ENCODE results near the gene ZNF366. TPM values are rescaled to one million over a fixed set of nuclear protein-coding genes. Genes with fewer than 3 reads are reported as not detected.

Gene ZNF366
- total and polyA plus RNA-seq, 8 donors, result 0.26 to 1.0 (median 0.52) TPM

DNA sequence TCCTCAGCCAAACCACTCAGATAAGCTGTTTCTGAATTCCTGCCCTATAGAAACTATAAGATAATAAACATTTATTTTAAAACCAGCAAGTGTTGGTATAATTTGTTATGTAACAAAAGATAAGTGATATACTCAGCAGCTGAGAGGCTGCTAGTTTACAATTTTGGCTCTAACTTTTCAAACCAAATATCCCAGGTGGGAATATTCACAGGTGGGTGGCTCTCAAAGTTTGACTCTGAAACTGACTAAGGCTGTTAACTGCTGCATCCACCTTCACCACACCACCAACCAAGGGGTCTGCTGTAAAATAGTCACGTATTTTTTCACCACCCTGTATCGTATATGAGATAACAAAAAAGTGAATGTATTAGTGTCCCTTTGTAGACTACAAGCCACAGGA is 9.7 kb upstream of the ZNF366 start:
- intact Hi-C loops (cut with DNase I), result no loop called here
- TF ChIP-seq, protein P1, sequence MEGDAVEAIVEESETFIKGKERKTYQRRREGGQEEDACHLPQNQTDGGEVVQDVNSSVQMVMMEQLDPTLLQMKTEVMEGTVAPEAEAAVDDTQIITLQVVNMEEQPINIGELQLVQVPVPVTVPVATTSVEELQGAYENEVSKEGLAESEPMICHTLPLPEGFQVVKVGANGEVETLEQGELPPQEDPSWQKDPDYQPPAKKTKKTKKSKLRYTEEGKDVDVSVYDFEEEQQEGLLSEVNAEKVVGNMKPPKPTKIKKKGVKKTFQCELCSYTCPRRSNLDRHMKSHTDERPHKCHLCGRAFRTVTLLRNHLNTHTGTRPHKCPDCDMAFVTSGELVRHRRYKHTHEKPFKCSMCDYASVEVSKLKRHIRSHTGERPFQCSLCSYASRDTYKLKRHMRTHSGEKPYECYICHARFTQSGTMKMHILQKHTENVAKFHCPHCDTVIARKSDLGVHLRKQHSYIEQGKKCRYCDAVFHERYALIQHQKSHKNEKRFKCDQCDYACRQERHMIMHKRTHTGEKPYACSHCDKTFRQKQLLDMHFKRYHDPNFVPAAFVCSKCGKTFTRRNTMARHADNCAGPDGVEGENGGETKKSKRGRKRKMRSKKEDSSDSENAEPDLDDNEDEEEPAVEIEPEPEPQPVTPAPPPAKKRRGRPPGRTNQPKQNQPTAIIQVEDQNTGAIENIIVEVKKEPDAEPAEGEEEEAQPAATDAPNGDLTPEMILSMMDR (IDR thresholded peaks at IDR 0.05), result no peak
- H3K36me3 ChIP-seq, result no peaks in the 10 kb centered on the region
- H3K27ac ChIP-seq, result peak overlapping the region in 1 of 4 donors; percentile 6
- no peak overlapping the region for H3K4me3 ChIP-seq
- 31 to 38% methylated on average over 2 of the region's 2 CpGs for WGBS, 2 donors
- H3K9me3 ChIP-seq, result no peaks in the 10 kb centered on the region
- no peaks in the 10 kb centered on the region for H3K27me3 ChIP-seq
- ATAC-seq, result peak; percentile 76 to 87 (median 82)
- no peak for FAIRE-seq
- peak in 1 of 6 donors; percentile 42 for DNase-seq
- peaks cover 0 to 15% (median 12%) of the 10 kb centered on the region in 3 donors for H3K4me1 ChIP-seq

DNA sequence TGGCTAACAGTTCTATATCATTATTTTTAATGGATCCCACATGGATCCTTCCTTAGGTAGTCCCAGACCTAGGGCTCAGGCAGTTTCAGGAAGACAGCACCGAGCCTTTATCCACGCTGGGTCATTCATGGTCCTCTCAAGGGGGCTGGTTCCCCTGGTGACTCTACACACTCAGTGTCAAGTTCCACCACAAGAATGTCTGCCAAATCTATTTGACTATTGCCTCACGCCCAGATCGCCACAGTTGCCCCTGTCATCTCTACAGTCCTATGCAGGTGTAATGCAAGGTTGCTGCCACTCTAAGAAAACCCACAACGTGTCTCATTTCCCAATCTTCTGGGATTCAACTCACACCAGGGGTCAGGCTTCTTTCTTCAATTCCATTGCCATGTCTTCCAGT is 8.0 kb upstream of the ZNF366 start:
- TF ChIP-seq, protein P1 (IDR thresholded peaks at IDR 0.05), result no peak
- peaks cover 0 to 15% (median 12%) of the 10 kb centered on the region in 3 donors for H3K4me1 ChIP-seq
- no peaks in the 10 kb centered on the region for H3K27me3 ChIP-seq
- WGBS, 2 donors, result 92 to 94% methylated on average over 5 of the region's 5 CpGs
- ATAC-seq (no peak), FAIRE-seq (no peak), DNase-seq (no peak)
- H3K36me3 ChIP-seq, result no peaks in the 10 kb centered on the region
- no peak overlapping the region for H3K27ac ChIP-seq
- H3K9me3 ChIP-seq, result no peaks in the 10 kb centered on the region
- intact Hi-C loops (cut with DNase I), result no loop called here
- no peak overlapping the region for H3K4me3 ChIP-seq

DNA sequence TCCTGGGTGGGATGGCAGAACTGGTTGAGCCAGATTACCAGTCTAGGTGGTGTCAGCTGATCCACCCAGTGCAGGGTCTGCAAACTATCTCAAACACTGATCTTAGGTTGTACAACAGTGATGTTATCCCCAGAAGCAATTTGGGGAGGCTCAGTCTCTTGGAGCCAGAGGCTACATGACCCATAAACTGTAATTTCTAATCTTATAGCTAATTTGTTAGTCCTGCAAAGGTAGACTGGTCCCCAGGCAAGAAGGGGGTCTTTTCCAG is 5.3 kb upstream of the ZNF366 start:
- DNase-seq (no peak), FAIRE-seq (no peak), ATAC-seq (no peak)
- Histone ChIP-seq H3K4me1 (peaks cover 0 to 4% (median 2%) of the 10 kb centered on the region in 3 donors), H3K36me3 (no peaks in the 10 kb centered on the region), H3K4me3 (no peak overlapping the region), H3K27me3 (no peaks in the 10 kb centered on the region), H3K27ac (no peak overlapping the region), H3K9me3 (no peaks in the 10 kb centered on the region)
- TF ChIP-seq, protein P1 (IDR thresholded peaks at IDR 0.05), result no peak
- intact Hi-C loops (cut with DNase I), result no loop called here

DNA sequence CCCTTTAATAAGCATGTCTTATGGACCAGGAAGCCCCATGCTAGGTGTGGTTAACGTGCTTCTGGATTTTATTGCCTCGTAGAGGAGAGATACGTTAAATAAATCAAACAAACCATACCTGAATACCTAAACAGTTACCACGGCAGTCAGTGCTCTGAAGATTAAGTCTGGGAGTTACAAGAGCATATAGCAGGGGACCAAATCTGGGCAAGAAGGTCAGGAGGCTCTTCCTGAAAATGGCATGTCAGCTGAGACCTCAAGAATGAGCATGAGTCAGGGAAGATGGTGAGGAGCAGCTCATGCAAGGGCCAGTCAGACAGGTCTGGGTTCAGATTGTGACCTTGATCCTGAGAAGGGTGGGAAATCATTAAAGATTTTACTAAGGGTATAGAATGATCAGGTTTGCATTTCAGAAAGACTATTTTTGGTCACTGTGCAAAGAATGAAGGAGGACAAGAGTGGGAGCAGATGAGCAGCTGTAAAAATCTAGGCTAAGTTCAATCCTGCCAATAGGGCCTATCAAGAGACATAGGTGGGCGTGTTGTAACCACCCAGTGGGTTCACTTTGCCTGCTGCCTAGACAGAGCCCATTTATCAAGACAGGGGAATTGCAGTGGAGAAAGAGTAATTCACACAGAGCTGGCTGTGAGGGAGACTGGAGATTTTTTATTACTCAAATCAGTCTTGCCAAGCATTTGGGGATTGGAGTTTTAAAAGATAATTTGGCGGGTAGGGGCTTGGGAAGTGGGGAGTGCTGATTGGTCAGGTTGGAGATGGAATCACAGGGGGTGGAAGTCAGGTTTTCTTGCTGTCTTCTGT is 4.8 kb upstream of the ZNF366 start:
- FAIRE-seq (no peak), DNase-seq (no peak), ATAC-seq (no peak)
- TF ChIP-seq, protein P1 (IDR thresholded peaks at IDR 0.05), result no peak
- 87 to 88% methylated on average over 6 of the region's 6 CpGs for WGBS, 2 donors
- H3K36me3 ChIP-seq, result no peaks in the 10 kb centered on the region
- no peak overlapping the region for H3K4me3 ChIP-seq
- no peaks in the 10 kb centered on the region for H3K4me1 ChIP-seq
- intact Hi-C loops (cut with DNase I), result no loop called here
- no peak overlapping the region for H3K27ac ChIP-seq
- no peaks in the 10 kb centered on the region for H3K27me3 ChIP-seq
- H3K9me3 ChIP-seq, result no peaks in the 10 kb centered on the region

DNA sequence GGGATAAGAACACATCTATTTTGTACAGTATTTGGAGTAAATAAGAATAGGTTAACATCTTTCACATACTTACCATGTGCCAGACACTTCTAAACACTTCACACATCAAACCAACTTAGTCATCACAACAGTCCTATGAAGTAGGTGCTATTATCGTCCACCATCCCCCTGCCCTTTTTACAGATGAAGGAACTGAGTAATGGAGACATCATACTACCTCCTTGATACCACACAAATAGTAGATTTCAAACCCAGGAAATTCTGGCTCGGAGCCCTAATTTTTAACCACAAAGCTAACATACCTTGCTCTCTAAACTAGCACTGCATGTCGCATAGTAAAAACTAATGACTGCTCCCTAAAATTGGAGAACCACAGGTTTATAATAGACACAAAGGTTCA is 4.2 kb upstream of the ZNF366 start:
- 77 to 86% methylated on average over 3 of the region's 3 CpGs for WGBS, 2 donors
- intact Hi-C loops (cut with DNase I), result no loop called here
- Histone ChIP-seq H3K27me3 (no peaks in the 10 kb centered on the region), H3K27ac (no peak overlapping the region), H3K9me3 (no peaks in the 10 kb centered on the region), H3K4me1 (no peaks in the 10 kb centered on the region), H3K4me3 (no peak overlapping the region), H3K36me3 (no peaks in the 10 kb centered on the region)
- no peak for DNase-seq
- no peak for FAIRE-seq
- no peak for ATAC-seq
- TF ChIP-seq, protein P1 (IDR thresholded peaks at IDR 0.05), result no peak

Data from pancreas (tissue), 10 donors.